ENCODE results near the gene MCRIP1. TPM values are rescaled to one million over a fixed set of nuclear protein-coding genes. Genes with fewer than 3 reads are reported as not detected.

The MCRIP1 gene
- total RNA-seq, 1 experiment from 2014 or later, result 115 TPM

- POLR2A ChIA-PET, result no interaction called here
- peak; percentile 88 for ATAC-seq
These were observed 38.6 kb downstream of the MCRIP1 start for GRCh38 chr17:81794509-81794908.

GRCh38 chr17:81794074-81794476 lies 39.0 kb downstream of the MCRIP1 start:
- ChIA-PET CTCF (interaction anchor here (1.0 kb wide), 1 partner anchor 58 kb away, joined by 4 read pairs; no protein-coding TSS in a partner anchor), POLR2A (no interaction called here)
- no peak overlapping the region for H3K27ac ChIP-seq (ENCODE audit: low read length)
- ATAC-seq, result no peak
- no peaks in the 10 kb centered on the region for H3K27me3 ChIP-seq (ENCODE audit: control insufficient read depth, insufficient read depth, low read length)
- in situ Hi-C loops (cut with HindIII; ENCODE audit: low pct_unique_long_range_greater_than_20kb, low sequenced_read_pairs) (no loop called here), intact Hi-C loops (cut with micrococcal nuclease; ENCODE audit: unreplicated experiment) (no loop called here)
- no peak overlapping the region for H3K4me3 ChIP-seq (ENCODE audit: low read depth in 2 of 2, low read length in 2 of 2)
- no peaks in the 10 kb centered on the region for H3K4me1 ChIP-seq (ENCODE audit: control insufficient read depth, insufficient read depth, low read length)
- TF ChIP-seq CTCF (IDR thresholded peaks at IDR 0.05) (no peak), REST (IDR thresholded peaks at IDR 0.05; ENCODE audit: insufficient read depth in 1 of 2, low read depth in 2 of 2, low read length in 1 of 2) (no peak), SIN3A (IDR thresholded peaks at IDR 0.05; ENCODE audit: borderline replicate concordance, insufficient read depth, low read depth, low read length) (no peak), POLR2AphosphoS5 (IDR thresholded peaks at IDR 0.05; ENCODE audit: low read depth, low read length) (no peak), TCF7L2 (IDR thresholded peaks at IDR 0.05; ENCODE audit: low read depth, low read length) (no peak)
- no peak for DNase-seq (ENCODE audit: low read depth, low spot score)
- no peaks in the 10 kb centered on the region for H3K36me3 ChIP-seq (ENCODE audit: control insufficient read depth, insufficient read depth, low read length)
- no TSS peak for BruUV-seq (replicated peaks)
- no peaks in the 10 kb centered on the region for H3K9me3 ChIP-seq (ENCODE audit: control insufficient read depth, insufficient read depth, low read depth, low read length)

More at GRCh38 chr17:81794509-81794908, 38.6 kb downstream of the MCRIP1 start:
- in situ Hi-C loops (cut with HindIII; ENCODE audit: low pct_unique_long_range_greater_than_20kb, low sequenced_read_pairs) (no loop called here), intact Hi-C loops (cut with micrococcal nuclease; ENCODE audit: unreplicated experiment) (no loop called here)
- H3K4me1 ChIP-seq (ENCODE audit: control insufficient read depth, insufficient read depth, low read length), result no peaks in the 10 kb centered on the region
- H3K9me3 ChIP-seq (ENCODE audit: control insufficient read depth, insufficient read depth, low read depth, low read length), result no peaks in the 10 kb centered on the region
- H3K36me3 ChIP-seq (ENCODE audit: control insufficient read depth, insufficient read depth, low read length), result no peaks in the 10 kb centered on the region
- CTCF ChIA-PET, result interaction anchor here (1.0 kb wide), 1 partner anchor 59 kb away, joined by 4 read pairs; no protein-coding TSS in a partner anchor
- DNase-seq (ENCODE audit: low read depth, low spot score), result no peak
- H3K27ac ChIP-seq (ENCODE audit: low read length), result no peak overlapping the region
- H3K4me3 ChIP-seq (ENCODE audit: low read depth in 2 of 2, low read length in 2 of 2), result no peak overlapping the region
- BruUV-seq (replicated peaks), result no TSS peak
- H3K27me3 ChIP-seq (ENCODE audit: control insufficient read depth, insufficient read depth, low read length), result no peaks in the 10 kb centered on the region
- TF ChIP-seq SIN3A (IDR thresholded peaks at IDR 0.05; ENCODE audit: borderline replicate concordance, insufficient read depth, low read depth, low read length), result no peak
- no peak for TF ChIP-seq REST (IDR thresholded peaks at IDR 0.05; ENCODE audit: insufficient read depth in 1 of 2, low read depth in 2 of 2, low read length in 1 of 2)
- no peak for TF ChIP-seq POLR2AphosphoS5 (IDR thresholded peaks at IDR 0.05; ENCODE audit: low read depth, low read length)
- TF ChIP-seq TCF7L2 (IDR thresholded peaks at IDR 0.05; ENCODE audit: low read depth, low read length), result no peak
- no peak for TF ChIP-seq CTCF (IDR thresholded peaks at IDR 0.05)
